ENCODE measurements around the gene ZC3H13.
A peak's percentile ranks its signal among the peaks of the same experiment; 100 is the strongest.
"Not testable (repeated sequence)": the region's sequence is repeated elsewhere in the genome, so short reads cannot be mapped to it uniquely, and the experiment has no call there.

Gene ZC3H13

DNA sequence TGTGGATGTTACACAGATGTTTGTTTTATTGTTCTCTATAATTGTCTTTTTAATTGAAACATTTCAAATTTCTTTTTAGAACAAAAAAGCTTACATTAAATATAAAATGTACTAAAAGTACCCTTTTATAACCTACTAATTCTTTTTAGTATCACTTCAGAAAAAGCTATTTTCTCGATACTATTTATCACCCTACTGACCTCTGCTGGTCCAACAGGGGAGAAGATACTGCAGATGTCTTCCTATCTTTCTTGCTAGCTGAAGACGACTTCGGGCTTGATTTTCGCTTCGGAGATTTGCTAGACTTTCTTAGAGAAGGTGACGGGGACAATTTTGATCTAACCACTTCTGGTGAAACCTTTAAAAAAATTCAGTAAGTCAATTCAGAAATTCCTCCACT is 42.4 kb downstream of the ZC3H13 start:
- DNase-seq (ENCODE audit: low read depth, low spot score) = no peak

DNA sequence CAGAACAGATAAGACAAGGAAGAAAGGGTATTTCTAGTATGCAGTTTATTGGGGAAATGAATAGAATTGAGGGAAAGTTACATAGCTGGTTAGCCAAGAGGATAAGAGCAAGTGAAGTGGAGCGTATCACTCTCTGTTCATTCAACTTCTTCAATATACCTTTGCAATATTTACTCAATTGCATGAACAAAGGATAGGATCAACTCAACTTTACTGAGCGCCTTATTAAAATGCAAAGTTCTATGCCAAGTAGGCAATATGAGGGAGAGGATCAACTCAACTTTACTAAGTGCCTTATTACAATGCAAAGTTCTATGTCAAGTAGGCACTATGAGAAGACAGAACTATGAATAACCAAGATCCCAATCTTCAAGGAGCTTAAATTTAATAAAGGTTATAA is 43.9 kb downstream of the ZC3H13 start:
- no peak for DNase-seq (ENCODE audit: low read depth, low spot score)

DNA sequence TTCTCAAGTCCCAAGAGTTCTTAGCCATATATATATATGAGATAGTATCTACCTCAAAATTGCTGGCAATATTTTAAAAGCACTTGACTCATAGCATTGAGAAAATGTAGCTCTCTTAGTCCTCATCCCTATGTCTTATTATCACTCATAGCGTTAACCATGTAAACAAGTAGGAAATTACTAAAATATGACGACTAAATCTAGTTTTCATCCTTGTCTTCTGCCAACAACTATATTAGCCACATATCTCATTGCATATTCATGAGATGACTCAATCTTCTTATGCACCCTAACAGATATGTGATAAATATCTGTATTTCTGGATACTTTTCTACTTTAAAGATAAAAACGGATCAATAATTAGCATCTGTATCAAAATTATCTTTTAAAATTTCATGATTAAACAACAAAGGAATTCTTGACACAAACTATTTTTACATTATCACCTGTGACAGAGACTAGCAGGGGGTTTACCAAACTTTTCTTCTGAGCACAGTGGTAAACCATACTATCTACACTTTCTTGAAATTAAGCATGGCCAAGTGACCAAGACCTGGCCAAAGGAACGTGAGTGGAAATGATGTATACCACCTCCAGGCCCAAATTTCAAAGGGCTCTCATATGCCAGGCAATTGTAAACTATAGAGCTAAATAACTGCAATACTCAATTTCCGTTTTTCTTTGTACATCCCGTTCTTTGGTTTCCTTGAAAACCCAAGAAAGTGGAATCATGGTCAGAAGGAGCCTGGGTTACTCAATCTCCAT is 45.7 kb downstream of the ZC3H13 start:
- no peak for DNase-seq (ENCODE audit: low read depth, low spot score)

DNA sequence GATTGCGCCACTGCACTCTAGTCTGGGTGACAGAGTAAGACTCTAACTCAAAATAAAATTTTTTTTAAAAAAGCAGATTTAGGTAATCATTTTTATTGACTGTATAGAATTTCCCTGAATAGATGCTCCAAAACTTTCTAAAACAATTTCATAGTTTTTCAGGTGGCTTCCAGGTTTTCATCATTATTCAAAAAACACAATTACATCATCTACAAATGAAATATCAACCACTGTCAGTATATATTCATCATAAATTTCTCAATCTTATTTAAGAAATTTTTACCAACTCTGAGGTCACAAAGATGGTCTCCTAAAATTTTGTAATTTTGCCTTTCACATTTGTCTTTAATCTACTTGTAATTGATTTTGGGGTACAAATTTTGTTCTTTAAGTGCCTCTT is 48.1 kb downstream of the ZC3H13 start:
- DNase-seq (ENCODE audit: low read depth, low spot score) = no peak

DNA sequence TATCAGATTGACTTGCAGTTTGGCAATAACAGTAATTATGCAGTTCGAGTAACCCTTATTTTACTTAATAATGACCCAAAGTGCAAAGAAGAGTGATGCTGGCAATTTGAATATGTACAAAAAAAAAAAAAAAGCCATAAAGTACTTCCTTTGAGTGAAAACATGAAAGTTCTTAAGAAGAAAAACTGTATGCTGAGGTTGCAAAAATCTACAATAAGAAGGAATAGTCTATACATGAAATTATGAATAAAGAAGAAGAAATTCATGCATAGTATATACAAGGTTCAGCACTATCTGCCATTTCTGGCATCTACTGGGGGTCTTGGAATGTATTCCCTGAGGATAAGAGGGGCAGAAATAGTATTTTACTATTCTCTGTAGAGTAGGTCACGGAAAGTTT is 55.9 kb downstream of the ZC3H13 start:
- DNase-seq (ENCODE audit: low read depth, low spot score) = no peak

DNA sequence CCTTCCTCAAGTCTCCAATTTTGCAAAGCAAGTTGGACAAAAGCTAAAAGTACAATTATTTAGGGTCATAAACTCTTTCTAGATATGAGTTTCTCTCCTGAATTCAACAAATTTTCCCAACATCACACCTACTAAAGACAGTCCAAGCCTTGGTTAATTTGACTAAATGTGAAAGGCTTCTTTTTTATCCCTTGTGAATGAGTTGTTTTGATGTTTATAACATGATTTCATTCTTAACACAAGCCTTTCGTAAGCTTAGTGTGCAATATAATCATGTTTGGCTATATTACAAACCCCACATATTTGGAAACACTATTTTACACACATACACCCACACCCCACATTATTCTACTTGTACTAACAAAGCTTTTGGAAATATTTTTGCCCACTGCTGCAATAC is 57.3 kb downstream of the ZC3H13 start:
- DNase-seq (ENCODE audit: low read depth, low spot score) = no peak

DNA sequence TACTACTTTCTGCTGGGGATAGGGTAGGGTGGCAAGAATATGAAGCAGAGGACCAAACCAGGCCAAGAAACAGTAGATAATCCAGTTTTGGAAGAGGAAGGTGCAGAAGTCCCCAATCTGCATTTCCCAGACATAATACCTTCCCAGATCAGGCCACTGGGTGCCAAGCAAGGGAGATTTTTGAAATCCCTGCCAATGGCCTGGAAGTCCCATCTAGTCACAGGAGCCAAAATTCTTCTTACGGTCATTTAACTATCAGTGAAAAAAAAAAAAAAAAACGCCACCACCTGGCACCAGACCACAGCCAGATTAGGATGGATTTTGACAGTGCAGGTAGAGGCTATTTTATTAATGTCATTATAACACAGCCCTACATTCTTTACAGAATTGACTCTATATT is 57.8 kb downstream of the ZC3H13 start:
- DNase-seq (ENCODE audit: low read depth, low spot score) = no peak

DNA sequence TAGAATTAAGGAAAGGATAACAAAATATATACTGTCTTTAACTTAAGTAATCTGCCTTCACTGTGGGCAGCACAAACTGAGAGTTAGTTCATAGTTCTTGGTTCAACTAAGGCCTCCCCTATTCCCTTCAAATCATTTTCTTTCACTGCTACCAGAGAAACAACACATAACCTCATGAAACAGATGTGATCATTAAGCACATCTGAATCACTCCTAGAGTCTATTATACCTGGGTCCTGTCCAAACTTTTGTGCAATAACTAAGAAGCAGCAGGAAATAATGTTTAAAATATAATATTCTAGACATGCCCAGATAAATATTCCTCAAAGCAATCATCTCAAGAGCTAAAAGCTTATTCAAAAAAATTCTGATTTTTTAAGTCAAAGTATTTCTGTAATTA is 62.9 kb downstream of the ZC3H13 start:
- no peak for DNase-seq (ENCODE audit: low read depth, low spot score)

DNA sequence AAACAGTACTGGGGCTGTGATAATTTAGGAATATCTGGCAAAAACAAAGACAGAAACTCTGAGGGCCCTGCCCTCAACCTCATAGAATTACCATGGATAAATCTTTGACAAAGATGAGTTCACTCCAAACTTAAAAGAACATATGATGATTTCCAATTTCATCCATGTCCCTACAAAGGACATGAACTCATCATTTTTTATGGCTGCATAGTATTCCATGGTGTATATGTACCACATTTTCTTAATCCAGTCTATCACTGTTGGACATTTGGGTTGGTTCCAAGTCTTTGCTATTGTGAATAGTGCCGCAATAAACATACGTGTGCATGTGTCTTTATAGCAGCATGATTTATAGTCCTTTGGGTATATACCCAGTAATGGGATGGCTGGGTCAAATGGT is 71.4 kb downstream of the ZC3H13 start:
- not testable (repeated sequence) for DNase-seq (ENCODE audit: low read depth, low spot score)

DNA sequence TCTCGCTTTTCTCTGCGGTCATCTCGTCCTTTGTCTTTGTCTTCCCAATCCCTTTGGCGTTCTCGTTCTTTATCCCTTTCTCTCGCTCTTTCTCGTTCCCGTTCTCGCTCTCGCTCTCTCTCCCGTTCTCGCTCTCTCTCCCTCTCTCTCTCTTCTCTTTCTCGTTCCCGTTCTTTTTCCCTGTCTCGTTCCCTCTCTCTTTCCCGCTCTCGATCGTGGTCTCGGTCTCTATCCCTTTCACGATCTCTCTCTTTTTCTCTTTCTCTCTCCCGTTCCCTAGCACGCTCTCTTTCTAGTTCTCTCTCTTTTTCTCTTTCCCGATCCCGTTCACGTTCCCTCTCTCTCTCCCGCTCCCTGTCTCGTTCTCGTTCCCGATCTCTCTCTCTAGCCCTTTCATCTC is 77.2 kb downstream of the ZC3H13 start:
- DNase-seq (ENCODE audit: low read depth, low spot score) = no peak

DNA sequence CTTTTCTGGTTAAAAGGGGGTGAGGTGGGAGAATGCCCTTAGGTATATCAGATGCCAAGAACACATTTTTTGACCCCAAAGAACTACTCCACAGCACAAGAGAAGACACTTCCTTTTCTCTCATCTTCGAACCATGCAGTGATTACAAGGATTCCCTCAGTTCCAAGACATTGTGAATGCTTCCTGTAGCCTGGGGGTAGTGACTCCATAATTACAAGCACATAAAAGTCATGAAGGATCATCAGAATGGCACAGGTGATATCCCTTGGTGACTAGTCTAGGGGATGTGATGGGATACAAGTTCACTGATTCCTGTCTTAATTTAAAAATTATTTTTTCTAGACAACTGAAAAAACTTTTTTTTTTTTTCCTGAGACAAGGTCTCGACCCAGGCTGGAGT is 78.0 kb downstream of the ZC3H13 start:
- no peak for DNase-seq (ENCODE audit: low read depth, low spot score)

DNA sequence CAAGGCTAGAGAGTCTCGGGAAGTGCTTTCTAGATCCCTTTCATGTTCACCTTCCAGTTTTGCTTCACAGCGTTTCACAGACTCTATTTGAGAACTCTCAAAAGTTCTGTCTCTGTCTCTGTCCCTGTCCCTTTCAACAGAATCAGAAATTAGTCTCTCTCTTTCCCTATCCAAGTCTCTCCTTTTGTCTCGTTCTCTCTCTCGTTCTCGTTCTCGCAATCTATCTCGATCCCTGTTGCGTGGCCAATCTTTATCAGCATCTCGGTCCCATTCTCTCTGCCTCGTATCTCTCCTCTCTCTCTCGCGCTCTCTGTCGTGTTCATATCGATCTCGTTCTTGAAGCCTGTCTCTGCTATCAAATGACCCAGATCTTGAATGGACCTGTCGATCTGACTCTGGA is 85.0 kb downstream of the ZC3H13 start:
- DNase-seq (ENCODE audit: low read depth, low spot score) = no peak

DNA sequence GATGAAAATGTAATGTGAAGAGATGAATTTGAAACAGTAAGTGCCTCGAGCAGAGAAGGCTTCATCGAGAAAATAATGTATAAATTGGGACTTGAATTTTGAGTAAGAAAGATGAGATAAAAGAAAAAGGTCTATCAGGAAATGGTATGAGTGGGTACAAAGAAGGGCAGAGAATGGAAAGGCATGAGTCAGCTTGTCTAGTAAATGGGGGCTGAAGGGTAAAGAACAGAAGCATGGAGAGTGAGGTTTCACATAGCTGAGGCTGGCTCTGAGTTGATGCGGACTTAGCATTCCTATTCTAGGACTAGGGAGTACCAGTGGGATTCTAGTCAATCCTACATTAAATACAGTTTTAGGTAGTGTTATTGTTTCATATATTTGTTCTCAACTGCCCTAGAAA is 85.8 kb downstream of the ZC3H13 start:
- no peak for DNase-seq (ENCODE audit: low read depth, low spot score)

DNA sequence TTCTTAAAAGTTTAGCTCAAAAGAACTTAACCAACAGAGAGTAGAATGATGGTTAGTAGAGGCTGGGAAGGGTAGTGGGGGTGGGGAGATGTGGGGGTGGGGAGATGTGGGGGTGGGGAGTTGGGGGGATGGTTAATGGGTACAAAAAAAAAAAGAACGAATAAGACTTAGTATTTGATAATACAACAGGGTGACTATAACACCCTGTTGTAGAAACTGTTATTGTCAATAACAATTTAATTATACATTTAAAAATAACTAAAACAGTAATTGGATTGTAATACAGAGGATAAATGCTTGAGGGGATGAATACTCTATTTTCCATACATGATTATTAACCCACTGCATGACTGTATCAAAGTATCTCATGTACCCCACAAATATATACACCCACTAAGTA is 91.1 kb downstream of the ZC3H13 start:
- no peak for DNase-seq (ENCODE audit: low read depth, low spot score)

DNA sequence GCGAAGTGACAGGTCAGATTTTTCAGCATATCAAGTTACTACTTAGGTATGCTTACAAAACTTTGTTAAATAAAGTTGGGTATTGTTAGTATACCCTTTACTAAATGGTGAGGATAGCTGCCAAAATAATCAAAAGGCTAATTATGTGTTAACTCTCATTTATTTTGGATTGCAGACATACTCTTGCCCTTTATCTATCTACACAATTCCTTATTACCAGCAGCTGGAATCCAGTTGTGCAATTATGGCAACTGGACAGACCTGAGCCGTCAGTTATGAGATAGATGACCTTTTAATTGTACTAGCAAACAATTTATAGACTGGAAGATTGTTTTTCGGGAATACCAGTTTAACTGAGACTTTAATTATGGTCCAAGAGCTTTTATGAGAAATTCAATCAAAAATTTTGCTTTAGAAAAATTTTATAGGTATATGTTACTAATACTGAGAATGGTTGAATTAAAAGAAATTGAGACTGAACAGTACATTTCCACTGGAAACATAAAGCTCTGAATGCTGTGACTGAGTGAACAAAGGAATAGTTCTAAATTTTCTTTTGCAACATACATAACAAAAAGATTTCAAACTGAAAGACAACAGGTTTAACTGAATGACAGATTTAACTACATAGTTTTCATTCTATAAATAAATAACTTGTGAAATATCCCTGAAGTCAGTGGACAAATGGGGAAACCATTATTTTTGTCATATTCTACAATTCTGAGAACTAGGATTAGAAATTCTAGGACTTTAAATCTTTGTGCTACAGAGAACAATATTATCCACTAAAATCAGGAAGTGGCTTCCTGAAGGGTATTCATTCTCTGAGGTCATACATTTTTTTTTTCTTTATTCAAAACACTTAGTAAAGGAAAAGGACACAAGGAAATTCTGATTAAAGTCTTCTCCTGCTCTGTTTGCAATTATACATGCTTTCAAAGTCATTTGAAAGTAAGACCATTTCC is 97.4 kb downstream of the ZC3H13 start:
- no peak for DNase-seq (ENCODE audit: low read depth, low spot score)

DNA sequence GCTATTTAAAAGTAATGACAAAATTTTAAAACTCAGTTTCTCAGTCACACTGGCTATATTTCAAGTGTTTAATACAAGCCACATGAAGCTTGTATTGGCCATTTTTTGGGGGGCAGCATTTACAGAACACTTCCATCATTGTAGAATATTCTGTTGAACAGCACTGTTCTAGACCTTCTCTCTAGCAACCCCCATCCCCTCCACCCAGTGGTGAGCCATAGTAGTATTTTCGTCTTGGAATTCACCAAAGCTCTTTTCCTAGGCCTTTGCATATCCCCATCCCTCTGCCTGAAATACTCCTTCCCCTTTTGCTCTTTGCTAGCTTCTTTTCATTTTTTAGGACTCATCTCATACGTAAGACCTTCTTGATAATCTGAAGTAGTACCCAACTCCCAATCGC is 99.5 kb downstream of the ZC3H13 start:
- no peak for DNase-seq (ENCODE audit: low read depth, low spot score)

DNA sequence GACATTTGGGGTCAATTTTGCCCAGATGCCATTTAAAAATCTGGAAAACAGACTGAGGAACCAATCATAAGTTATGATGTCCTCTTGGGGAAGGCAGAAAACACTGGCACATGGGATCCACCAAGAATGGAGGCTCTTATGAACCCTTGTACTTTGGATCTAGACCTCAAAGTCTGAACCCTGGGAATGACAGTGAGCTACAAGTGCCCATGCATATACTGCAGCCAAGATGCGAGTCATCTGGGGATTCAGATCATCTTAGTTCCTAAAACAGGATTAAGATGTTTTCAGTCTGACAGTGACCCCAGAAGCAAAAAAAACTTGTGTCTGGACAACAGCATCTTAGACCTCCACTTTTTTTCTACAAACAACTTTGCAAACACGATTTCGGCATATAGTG is 100.8 kb downstream of the ZC3H13 start:
- DNase-seq (ENCODE audit: low read depth, low spot score) = no peak

DNA sequence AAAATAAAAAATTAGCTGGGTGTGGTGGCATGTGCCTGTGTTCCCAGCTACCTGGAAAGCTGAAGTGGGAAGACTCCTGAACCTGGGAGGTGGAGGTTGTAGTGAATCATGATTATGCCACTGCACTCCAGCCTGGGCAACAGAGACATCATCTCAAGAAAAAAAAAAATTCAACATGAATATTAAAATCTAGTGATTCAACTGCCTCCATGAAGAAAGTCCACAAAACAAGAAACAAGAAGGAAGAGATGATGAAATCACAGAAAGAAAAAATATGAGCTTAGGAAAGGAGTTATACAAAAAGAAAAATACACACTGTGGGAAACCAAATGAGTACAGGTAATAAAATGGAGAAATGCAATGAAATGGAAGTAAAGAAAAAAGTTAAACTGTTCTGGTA is 101.4 kb downstream of the ZC3H13 start:
- DNase-seq (ENCODE audit: low read depth, low spot score) = no peak

DNA sequence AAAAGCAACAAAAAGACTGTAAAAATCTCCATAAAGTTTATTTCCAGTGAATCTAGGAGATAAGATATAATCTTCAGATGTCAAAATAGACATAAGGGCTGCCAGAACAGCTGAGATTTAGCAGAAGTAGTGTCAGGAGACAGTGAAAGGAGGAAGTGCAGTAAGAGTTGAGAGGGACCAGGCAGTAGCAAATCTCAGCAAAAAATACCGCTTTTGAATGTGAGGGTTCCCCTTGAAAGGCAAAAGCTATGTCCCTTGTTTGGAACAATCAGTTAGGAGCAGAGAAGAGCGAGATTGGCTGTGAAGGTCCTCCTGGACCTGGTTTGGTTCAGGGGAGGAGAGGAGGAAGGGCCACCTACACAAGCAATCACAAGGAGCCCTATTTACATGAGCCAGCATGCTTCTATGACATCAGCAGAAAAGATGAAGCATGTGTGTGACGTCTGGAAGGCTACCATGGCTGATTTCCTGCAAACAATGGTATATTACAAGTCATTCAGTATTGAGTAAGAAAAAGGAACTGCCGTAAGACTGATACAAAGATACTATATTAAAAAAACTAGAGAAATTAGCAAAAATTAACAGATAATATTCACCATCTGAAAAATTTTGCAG is 102.1 kb downstream of the ZC3H13 start:
- DNase-seq (ENCODE audit: low read depth, low spot score) = no peak

DNA sequence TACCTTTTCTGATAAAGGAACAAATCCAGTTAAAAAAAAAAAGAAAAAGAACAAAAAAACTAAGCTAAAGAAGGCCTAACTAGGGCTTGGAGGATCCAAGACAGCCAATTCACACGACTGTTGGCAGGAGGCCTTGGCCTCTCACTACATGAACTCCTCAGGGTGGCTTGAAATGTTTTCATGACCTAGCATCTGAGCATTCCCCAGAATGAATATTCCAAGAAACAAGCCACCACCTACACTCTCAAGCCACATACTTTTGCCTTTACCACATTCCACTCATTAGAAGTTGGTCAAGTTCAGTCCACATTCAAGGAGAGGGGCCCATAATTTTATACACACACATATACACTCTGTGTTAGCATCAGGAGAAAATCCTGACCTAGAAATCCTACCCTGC is 103.4 kb downstream of the ZC3H13 start:
- DNase-seq (ENCODE audit: low read depth, low spot score) = peak; percentile 51

DNA sequence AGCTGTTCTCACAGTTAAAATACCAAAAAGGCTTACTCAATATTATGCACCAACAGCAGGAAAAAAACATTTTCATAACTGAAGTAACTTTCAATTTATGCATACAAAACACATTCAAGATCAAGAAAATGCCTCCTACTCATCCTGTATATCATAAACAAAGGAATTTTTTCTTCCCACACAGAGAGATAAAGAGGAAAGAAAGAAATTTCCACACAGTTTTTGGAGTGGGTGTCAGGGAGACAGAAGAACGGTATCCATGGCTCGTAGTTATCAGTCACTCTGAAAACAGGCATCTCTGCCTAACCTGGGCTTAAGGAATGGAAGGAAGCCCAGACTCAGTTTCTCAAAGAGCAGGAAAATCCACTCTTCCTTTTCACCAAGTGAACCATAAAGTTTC is 108.6 kb downstream of the ZC3H13 start:
- DNase-seq (ENCODE audit: low read depth, low spot score) = no peak

DNA sequence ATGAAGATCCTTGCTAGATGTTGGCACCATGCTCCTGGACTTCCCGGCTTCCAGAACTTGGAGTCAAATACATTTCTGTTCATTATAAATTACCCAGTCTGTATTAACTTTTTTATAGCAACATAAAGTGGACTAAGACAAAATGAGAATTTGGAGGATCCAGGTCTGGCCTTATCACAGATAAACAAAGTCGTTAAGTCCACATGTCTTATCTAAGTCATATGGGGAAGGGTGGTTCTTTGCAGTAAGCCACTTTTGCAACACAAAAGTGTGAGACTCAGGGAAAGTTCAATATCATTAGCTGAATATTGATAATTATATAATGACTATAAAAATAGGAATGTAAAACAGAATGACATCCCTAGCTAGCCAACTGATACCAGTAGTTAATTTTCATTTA is 109.4 kb downstream of the ZC3H13 start:
- no peak for DNase-seq (ENCODE audit: low read depth, low spot score)

DNA sequence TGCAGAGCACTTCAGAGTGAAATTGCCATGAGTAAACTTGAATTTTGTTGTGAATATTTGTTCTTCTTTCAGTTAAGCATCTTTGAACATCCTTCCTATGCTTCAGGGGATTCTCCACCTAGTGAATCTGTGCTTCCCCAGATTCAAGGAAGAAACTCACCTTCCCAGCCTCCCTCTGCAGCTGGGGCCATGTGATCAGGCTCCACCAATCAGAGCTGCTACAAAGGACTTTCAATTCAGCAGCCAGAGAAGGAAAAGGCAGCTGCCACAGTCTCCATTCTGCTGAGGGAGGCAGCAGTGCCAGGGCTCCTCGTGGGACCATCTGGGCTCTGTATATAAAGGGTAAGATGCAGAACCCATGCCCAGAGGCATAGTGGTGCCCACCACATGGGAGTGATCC is 111.3 kb downstream of the ZC3H13 start:
- DNase-seq (ENCODE audit: low read depth, low spot score) = no peak

All from smooth muscle cell of the brain vasculature (primary cell).